ENCODE results near the gene SMYD5.
"Not testable (repeated sequence)": the region's sequence is repeated elsewhere in the genome, so short reads cannot be mapped to it uniquely, and the experiment has no call there.

Gene SMYD5

DNA sequence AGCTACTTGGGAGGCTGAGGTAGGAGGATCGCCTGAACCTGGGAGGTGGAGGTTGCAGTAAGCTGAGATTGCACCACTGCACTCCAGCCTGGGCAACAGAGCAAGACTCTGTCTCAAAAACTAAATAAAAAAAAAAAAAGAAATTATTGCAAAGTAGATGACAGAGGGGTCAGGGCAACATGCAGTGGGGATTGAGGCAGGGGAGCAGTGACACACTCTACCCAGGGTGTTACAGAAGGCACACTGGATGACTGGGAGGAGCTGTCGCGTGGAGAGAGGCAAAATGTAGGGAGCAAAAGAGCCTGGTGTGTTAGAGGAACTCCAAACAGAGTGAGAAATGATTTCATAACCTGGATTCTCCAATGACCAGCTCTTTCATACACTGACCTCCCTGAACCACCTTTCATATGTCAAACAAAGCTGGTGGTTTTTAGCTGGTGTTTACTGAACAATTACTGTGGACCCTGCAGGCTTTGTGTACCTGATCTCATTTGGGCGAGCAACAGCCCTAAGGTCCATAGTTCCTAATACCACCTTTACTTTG lies 48.1 kb downstream of the SMYD5 start:
- Histone ChIP-seq H3K4me3 (ENCODE audit: low read depth, low read length) (no peak overlapping the region), H3K9me3 (ENCODE audit: severe bottlenecking) (no peaks in the 10 kb centered on the region), H3K27ac (no peak overlapping the region), H3K27me3 (ENCODE audit: insufficient read depth, low read depth, severe bottlenecking) (no peaks in the 10 kb centered on the region), H3K36me3 (peaks cover 62% of the 10 kb centered on the region)
- TF ChIP-seq, protein P1, sequence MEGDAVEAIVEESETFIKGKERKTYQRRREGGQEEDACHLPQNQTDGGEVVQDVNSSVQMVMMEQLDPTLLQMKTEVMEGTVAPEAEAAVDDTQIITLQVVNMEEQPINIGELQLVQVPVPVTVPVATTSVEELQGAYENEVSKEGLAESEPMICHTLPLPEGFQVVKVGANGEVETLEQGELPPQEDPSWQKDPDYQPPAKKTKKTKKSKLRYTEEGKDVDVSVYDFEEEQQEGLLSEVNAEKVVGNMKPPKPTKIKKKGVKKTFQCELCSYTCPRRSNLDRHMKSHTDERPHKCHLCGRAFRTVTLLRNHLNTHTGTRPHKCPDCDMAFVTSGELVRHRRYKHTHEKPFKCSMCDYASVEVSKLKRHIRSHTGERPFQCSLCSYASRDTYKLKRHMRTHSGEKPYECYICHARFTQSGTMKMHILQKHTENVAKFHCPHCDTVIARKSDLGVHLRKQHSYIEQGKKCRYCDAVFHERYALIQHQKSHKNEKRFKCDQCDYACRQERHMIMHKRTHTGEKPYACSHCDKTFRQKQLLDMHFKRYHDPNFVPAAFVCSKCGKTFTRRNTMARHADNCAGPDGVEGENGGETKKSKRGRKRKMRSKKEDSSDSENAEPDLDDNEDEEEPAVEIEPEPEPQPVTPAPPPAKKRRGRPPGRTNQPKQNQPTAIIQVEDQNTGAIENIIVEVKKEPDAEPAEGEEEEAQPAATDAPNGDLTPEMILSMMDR (IDR thresholded peaks at IDR 0.05; ENCODE audit: low read depth, low read length), result no peak
- DNase-seq, result no peak

DNA sequence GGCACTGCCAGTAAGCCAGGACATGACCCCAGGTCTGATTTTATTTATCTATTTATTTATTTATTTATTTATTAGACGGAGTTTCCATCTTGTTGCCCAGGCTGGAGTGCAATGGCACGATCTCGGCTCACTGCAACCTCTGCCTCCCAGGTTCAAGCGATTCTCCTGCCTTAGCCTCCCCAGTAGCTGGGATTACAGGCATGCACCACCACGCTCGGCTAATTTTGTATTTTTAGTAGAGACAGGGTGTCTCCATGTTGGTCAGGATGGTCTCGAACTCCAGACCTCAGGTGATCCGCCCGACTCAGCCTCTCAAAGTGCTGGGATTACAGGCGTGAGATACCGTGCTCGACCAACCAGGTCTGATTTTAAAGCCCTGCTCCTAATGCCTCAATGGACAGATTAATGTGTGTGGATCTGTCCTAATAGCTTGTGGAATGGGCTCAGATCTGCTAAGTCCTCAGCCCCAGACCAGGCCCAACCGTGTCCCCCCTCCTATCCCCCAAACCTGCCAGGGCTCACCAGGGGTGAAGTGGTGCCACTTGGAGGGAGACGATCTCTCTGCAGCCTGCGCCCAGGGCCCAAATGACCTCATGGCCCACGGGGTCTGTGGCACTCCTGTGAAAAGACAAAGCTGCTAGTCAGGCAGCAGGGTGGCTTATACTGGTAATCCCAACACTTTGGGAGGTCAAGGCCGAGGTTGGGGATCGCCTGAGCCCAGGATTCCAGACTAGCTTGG lies 48.8 kb downstream of the SMYD5 start:
- H3K36me3 ChIP-seq, result peaks cover 58% of the 10 kb centered on the region
- peak; percentile 54 for DNase-seq
- not testable (repeated sequence) for H3K27ac ChIP-seq; H3K4me3 ChIP-seq (ENCODE audit: low read depth, low read length); H3K27me3 ChIP-seq (ENCODE audit: insufficient read depth, low read depth, severe bottlenecking); H3K9me3 ChIP-seq (ENCODE audit: severe bottlenecking)

GRCh38 chr2:73263540-73264331 lies 49.7 kb downstream of the SMYD5 start:
- H3K36me3 ChIP-seq, result peaks cover 49% of the 10 kb centered on the region
- no peak overlapping the region for H3K27ac ChIP-seq
- no peaks in the 10 kb centered on the region for H3K9me3 ChIP-seq (ENCODE audit: severe bottlenecking)
- no peaks in the 10 kb centered on the region for H3K27me3 ChIP-seq (ENCODE audit: insufficient read depth, low read depth, severe bottlenecking)
- TF ChIP-seq, protein P1 (IDR thresholded peaks at IDR 0.05; ENCODE audit: low read depth, low read length), result no peak
- no peak for DNase-seq
- no peak overlapping the region for H3K4me3 ChIP-seq (ENCODE audit: low read depth, low read length)

DNA sequence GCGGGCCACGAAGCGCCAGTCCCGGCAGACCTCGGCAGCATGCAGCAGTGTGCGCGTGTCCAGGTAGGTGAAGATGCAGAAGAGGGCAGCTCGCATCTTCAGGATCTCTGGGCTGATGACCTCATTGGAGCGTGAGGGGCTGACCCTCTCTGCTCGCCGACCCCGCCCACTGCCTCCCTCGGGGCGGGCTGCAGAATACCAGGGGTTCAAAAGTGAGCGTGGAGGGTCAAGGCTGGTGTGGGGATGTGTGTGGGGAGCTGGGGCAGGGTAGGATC lies 50.2 kb downstream of the SMYD5 start:
- Histone ChIP-seq H3K36me3 (peaks cover 44% of the 10 kb centered on the region), H3K4me3 (ENCODE audit: low read depth, low read length) (no peak overlapping the region), H3K9me3 (ENCODE audit: severe bottlenecking) (no peaks in the 10 kb centered on the region), H3K27me3 (ENCODE audit: insufficient read depth, low read depth, severe bottlenecking) (no peaks in the 10 kb centered on the region), H3K27ac (no peak overlapping the region)
- DNase-seq, result no peak
- TF ChIP-seq, protein P1 (IDR thresholded peaks at IDR 0.05; ENCODE audit: low read depth, low read length), result no peak

- Histone ChIP-seq H3K36me3 (peaks cover 39% of the 10 kb centered on the region), H3K9me3 (ENCODE audit: severe bottlenecking) (no peaks in the 10 kb centered on the region), H3K27ac (no peak overlapping the region), H3K4me3 (ENCODE audit: low read depth, low read length) (no peak overlapping the region), H3K27me3 (ENCODE audit: insufficient read depth, low read depth, severe bottlenecking) (no peaks in the 10 kb centered on the region)
- TF ChIP-seq, protein P1 (IDR thresholded peaks at IDR 0.05; ENCODE audit: low read depth, low read length), result no peak
- no peak for DNase-seq
These were observed 50.7 kb downstream of the SMYD5 start for GRCh38 chr2:73264783-73265182.

DNA sequence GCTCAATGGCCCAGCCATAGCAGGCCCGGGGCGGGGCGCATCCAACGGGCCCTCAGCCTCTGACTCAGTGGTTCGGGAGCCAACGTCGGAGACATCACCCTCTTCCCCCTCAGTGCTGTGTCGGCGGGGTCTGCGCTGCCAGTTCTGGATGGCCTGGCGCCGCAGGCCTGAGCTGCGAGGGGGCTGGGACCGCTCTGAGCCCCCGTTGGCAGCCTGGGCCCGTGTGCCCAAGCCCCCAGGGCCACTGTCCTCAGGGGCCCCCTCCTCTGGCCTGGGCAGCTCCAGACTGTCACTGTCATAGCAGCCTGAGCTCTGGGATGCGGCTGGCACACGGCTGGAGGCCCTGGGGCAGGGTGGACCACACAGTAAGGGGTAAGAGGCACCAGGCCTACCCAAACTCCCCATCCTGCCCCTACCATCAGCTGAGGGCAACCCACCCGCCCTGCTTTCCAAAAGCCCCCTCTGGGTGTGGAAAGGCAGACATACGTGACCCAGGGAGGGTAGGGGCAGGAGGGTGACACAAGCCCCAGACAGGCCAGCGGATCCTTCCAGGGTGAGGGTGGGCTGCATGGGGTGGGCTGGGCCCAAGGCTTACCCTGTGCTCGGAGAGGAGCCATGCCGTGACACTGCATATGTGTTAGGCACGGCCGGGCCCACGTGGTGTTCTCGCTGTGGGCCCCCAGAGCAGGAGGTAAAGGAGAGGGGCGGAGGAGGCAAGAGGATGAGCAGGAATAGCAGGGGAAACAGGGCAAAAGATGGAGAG lies 51.4 kb downstream of the SMYD5 start:
- Histone ChIP-seq H3K36me3 (peaks cover 32% of the 10 kb centered on the region), H3K27ac (no peak overlapping the region), H3K27me3 (ENCODE audit: insufficient read depth, low read depth, severe bottlenecking) (no peaks in the 10 kb centered on the region), H3K9me3 (ENCODE audit: severe bottlenecking) (no peaks in the 10 kb centered on the region), H3K4me3 (ENCODE audit: low read depth, low read length) (no peak overlapping the region)
- TF ChIP-seq, protein P1 (IDR thresholded peaks at IDR 0.05; ENCODE audit: low read depth, low read length), result no peak
- no peak for DNase-seq
